NB4 (cell line): ENCODE measurements around the gene PARD3.

Source experiments
- CTCF ChIP-seq: IDR thresholded peaks from one replicate; pipeline ENCODE4 v1.5.1; 2012; ENCODE audit warnings: low read depth, low read length
- POLR2A ChIP-seq: IDR thresholded peaks from 2 replicates; pipeline ENCODE4 v1.6.1; 2011; ENCODE audit warnings: mild to moderate bottlenecking; ENCODE audit not compliant: insufficient read length; ENCODE audit errors: extremely low read depth

- no peak for TF ChIP-seq CTCF
- no peak for TF ChIP-seq POLR2A
Observed at GRCh38 chr10:34780818-34781380, 34.2 kb downstream of the PARD3 start.
